ENCODE measurements around the gene SOHLH1.

DNA sequence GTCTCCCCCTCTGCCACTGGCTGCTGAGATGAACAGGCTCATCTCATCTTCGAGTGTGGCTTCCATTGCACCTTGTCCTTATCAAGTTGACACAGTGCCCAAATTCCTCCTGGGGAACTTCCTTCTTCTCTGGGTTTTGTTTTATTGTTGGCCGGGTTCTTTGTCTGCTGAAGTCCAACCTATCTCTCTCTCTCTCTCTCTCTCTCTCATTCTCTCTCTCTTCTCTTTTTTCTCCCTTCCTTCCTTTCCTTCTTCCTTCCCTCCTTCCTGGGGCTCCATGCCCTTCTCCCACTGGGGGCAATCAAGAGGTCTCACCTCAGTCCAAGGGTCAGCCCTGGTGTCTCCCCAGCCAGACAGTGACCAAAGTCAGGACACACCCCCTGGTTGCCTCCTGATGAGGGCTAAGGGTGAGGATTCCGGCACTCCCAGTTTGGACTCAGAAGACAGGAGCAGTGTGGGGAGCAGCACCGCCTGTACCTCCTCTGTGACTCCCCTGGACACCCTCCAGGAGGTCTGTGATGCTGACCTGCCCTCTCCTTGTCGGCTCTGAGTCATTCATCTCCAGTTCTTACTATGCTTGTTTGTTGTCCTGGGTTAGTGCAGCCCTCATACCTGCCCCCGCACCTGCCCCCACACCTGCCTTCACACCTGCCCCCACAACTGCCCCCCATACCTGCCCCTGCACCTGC is 33.4 kb upstream of the SOHLH1 start:
- TF ChIP-seq, protein P1, sequence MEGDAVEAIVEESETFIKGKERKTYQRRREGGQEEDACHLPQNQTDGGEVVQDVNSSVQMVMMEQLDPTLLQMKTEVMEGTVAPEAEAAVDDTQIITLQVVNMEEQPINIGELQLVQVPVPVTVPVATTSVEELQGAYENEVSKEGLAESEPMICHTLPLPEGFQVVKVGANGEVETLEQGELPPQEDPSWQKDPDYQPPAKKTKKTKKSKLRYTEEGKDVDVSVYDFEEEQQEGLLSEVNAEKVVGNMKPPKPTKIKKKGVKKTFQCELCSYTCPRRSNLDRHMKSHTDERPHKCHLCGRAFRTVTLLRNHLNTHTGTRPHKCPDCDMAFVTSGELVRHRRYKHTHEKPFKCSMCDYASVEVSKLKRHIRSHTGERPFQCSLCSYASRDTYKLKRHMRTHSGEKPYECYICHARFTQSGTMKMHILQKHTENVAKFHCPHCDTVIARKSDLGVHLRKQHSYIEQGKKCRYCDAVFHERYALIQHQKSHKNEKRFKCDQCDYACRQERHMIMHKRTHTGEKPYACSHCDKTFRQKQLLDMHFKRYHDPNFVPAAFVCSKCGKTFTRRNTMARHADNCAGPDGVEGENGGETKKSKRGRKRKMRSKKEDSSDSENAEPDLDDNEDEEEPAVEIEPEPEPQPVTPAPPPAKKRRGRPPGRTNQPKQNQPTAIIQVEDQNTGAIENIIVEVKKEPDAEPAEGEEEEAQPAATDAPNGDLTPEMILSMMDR (IDR thresholded peaks at IDR 0.05) = no peak
- TF ChIP-seq POLR2A (IDR thresholded peaks at IDR 0.05) = no peak

Measured in Peyer's patch (tissue), 4 donors.